HEK293 (cell line): ENCODE data around the gene WRAP53.
A peak's percentile ranks its signal among the peaks of the same experiment; 100 is the strongest.

Source experiments
- FEZF1 ChIP-seq: fragments of 450-650 bp; formaldehyde crosslinking; IDR thresholded peaks from 2 replicates; pipeline ENCODE4 v1.5.1; 2016; ENCODE audit warnings: missing biosample characterization, missing genetic modification characterization
- MZF1 ChIP-seq: fragments of 450-650 bp; formaldehyde crosslinking; IDR thresholded peaks from 2 replicates; pipeline ENCODE4 v1.5.1; 2017; ENCODE audit warnings: missing biosample characterization, missing genetic modification characterization, borderline replicate concordance
- OSR2 ChIP-seq: fragments of 450-650 bp; formaldehyde crosslinking; IDR thresholded peaks from 2 replicates; pipeline ENCODE4 v1.5.1; 2016; ENCODE audit warnings: missing biosample characterization, missing genetic modification characterization
- SALL2 ChIP-seq: fragments of 450-650 bp; formaldehyde crosslinking; IDR thresholded peaks from 2 replicates; pipeline ENCODE4 v1.5.0; 2017; ENCODE audit warnings: missing biosample characterization, mild to moderate bottlenecking, missing genetic modification characterization, borderline replicate concordance
- SCRT2 ChIP-seq: fragments of 450-650 bp; formaldehyde crosslinking; IDR thresholded peaks from 2 replicates; pipeline ENCODE4 v1.5.1; 2016; ENCODE audit warnings: missing biosample characterization, missing genetic modification characterization
- ZBTB48 ChIP-seq: fragments of 450-650 bp; formaldehyde crosslinking; IDR thresholded peaks from 2 replicates; pipeline ENCODE4 v1.5.1; 2016; ENCODE audit warnings: missing biosample characterization, missing genetic modification characterization
- ZEB2 ChIP-seq: fragments of 450-650 bp; formaldehyde crosslinking; IDR thresholded peaks from 2 replicates; pipeline ENCODE4 v1.5.1; 2016; ENCODE audit warnings: missing biosample characterization, missing genetic modification characterization
- ZNF133 ChIP-seq: fragments of 450-650 bp; formaldehyde crosslinking; IDR thresholded peaks from 2 replicates; pipeline ENCODE4 v1.5.1; 2016; ENCODE audit warnings: missing biosample characterization, missing genetic modification characterization
- ZNF175 ChIP-seq: fragments of 450-650 bp; formaldehyde crosslinking; IDR thresholded peaks from 2 replicates; pipeline ENCODE4 v1.5.1; 2016; ENCODE audit warnings: missing biosample characterization, missing genetic modification characterization
- ZNF248 ChIP-seq: fragments of 450-650 bp; formaldehyde crosslinking; IDR thresholded peaks from 2 replicates; pipeline ENCODE4 v1.5.1; 2017; ENCODE audit warnings: missing biosample characterization, missing genetic modification characterization
- ZNF292 ChIP-seq: fragments of 450-650 bp; formaldehyde crosslinking; IDR thresholded peaks from 2 replicates; pipeline ENCODE4 v1.5.1; 2016; ENCODE audit warnings: low read depth, missing biosample characterization, missing genetic modification characterization, borderline replicate concordance
- ZNF341 ChIP-seq: fragments of 450-650 bp; formaldehyde crosslinking; IDR thresholded peaks from 2 replicates; pipeline ENCODE4; 2016; ENCODE audit warnings: low read depth, missing biosample characterization, missing genetic modification characterization
- ZNF404 ChIP-seq: fragments of 450-650 bp; formaldehyde crosslinking; IDR thresholded peaks from 2 replicates; pipeline ENCODE4 v1.5.1; 2017; ENCODE audit warnings: missing biosample characterization, missing genetic modification characterization
- ZNF416 ChIP-seq: fragments of 450-650 bp; formaldehyde crosslinking; IDR thresholded peaks from 2 replicates; pipeline ENCODE4 v1.5.1; 2016; ENCODE audit warnings: missing biosample characterization, missing genetic modification characterization
- ZNF473 ChIP-seq: fragments of 450-650 bp; formaldehyde crosslinking; IDR thresholded peaks from 2 replicates; pipeline ENCODE4 v1.5.1; 2017; ENCODE audit warnings: missing biosample characterization, missing genetic modification characterization
- ZNF514 ChIP-seq: fragments of 450-650 bp; formaldehyde crosslinking; IDR thresholded peaks from 2 replicates; pipeline ENCODE4 v1.5.1; 2016; ENCODE audit warnings: missing biosample characterization, missing genetic modification characterization
- ZNF548 ChIP-seq: fragments of 450-650 bp; formaldehyde crosslinking; IDR thresholded peaks from 2 replicates; pipeline ENCODE4 v1.5.1; 2016; ENCODE audit warnings: missing biosample characterization, missing genetic modification characterization
- ZNF596 ChIP-seq: fragments of 450-650 bp; IDR thresholded peaks from 2 replicates; pipeline ENCODE4 v1.5.0; 2018; ENCODE audit warnings: missing biosample characterization, mild to moderate bottlenecking, missing genetic modification characterization, moderate library complexity
- ZNF621 ChIP-seq: fragments of 450-650 bp; formaldehyde crosslinking; IDR thresholded peaks from 2 replicates; pipeline ENCODE4 v1.5.1; 2017; ENCODE audit warnings: missing biosample characterization, missing genetic modification characterization
- ZNF629 ChIP-seq: fragments of 450-650 bp; formaldehyde crosslinking; IDR thresholded peaks from 2 replicates; pipeline ENCODE4 v1.5.1; 2017; ENCODE audit warnings: missing biosample characterization, missing genetic modification characterization
- ZNF792 ChIP-seq: fragments of 450-650 bp; formaldehyde crosslinking; IDR thresholded peaks from 2 replicates; pipeline ENCODE4 v1.5.1; 2016; ENCODE audit warnings: missing biosample characterization, missing genetic modification characterization
- TF ChIP-seq, protein P1 (sequence below): fragments of 450-650 bp; formaldehyde crosslinking; IDR thresholded peaks from 2 replicates; pipeline ENCODE4 v1.5.1; 2016; ENCODE audit warnings: missing biosample characterization, missing genetic modification characterization, borderline replicate concordance
- TF ChIP-seq, protein P2 (sequence below): fragments of 450-650 bp; formaldehyde crosslinking; IDR thresholded peaks from 2 replicates; pipeline ENCODE4 v1.5.1; 2016; ENCODE audit warnings: missing biosample characterization, missing genetic modification characterization
- TF ChIP-seq, protein P3 (sequence below): fragments of 450-650 bp; formaldehyde crosslinking; IDR thresholded peaks from 2 replicates; pipeline ENCODE4 v1.5.1; 2016; ENCODE audit warnings: missing biosample characterization, missing genetic modification characterization
- TF ChIP-seq, protein P4 (sequence below): fragments of 450-650 bp; formaldehyde crosslinking; IDR thresholded peaks from 2 replicates; pipeline ENCODE4 v1.5.0; 2017; ENCODE audit warnings: missing biosample characterization, missing genetic modification characterization, borderline replicate concordance
- TF ChIP-seq, protein P5 (sequence below): fragments of 450-650 bp; formaldehyde crosslinking; IDR thresholded peaks from 2 replicates; pipeline ENCODE4 v1.5.1; 2016; ENCODE audit warnings: missing biosample characterization, missing genetic modification characterization
- TF ChIP-seq, protein P6 (sequence below): fragments of 450-650 bp; formaldehyde crosslinking; IDR thresholded peaks from 2 replicates; pipeline ENCODE4 v1.5.1; 2016; ENCODE audit warnings: missing biosample characterization, missing genetic modification characterization
- TF ChIP-seq, protein P7 (sequence below): fragments of 450-650 bp; formaldehyde crosslinking; IDR thresholded peaks from 2 replicates; pipeline ENCODE4 v1.5.1; 2016; ENCODE audit warnings: missing biosample characterization, missing genetic modification characterization

The WRAP53 gene

DNA sequence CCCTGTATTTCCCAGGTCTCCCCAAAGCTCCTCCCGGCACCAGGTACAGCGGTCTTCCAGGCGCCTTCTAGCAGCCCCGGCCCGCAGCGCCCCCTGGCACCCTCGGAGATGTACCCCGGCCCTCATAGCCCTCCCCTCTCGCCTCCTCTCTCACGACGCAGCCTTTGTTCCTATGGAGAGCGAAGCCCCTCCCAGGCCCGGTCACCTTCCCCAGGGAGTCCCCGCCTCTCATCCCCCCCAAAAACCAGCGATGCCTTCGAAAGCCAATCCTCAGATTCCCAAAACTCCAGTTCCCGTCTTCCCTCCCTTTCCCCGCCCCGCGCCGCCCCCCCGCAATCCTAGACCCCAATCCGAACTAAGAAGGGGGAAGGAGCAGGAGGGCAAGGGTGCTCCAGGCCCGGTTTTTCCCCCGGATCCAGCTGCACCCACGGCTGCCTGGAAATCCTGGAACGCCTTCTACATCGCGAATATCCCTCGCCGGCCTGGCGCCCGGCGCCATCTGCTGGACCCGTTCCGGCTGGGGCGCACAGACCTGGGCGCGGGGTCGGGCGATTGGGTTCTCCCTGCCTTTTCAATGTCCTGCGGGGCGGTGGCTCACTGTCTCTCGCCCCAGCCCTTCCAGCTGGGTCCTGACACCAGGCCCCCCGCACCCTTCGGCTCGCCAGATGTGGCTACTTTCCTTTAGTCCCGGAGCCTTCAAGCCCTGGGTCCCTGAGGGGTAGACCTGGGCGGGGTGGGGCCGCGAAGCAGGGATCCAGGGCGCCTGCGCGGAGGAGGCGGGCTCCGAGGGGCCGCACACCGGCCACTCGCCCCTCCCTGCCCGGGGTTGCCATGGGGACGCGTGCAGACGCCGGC lies 28.9 kb downstream of the WRAP53 start, which contains the start of gene DNAH2 (continued):
- TF ChIP-seq, protein P1, sequence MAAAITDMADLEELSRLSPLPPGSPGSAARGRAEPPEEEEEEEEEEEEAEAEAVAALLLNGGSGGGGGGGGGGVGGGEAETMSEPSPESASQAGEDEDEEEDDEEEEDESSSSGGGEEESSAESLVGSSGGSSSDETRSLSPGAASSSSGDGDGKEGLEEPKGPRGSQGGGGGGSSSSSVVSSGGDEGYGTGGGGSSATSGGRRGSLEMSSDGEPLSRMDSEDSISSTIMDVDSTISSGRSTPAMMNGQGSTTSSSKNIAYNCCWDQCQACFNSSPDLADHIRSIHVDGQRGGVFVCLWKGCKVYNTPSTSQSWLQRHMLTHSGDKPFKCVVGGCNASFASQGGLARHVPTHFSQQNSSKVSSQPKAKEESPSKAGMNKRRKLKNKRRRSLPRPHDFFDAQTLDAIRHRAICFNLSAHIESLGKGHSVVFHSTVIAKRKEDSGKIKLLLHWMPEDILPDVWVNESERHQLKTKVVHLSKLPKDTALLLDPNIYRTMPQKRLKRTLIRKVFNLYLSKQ (tag by site-specific recombination), result no peak
- TF ChIP-seq SCRT2 (tag by site-specific recombination), result peak; percentile 14; the same call in 1 of the 2 replicates
- no peak for TF ChIP-seq ZNF248 (tag by site-specific recombination)
- TF ChIP-seq, protein P2, sequence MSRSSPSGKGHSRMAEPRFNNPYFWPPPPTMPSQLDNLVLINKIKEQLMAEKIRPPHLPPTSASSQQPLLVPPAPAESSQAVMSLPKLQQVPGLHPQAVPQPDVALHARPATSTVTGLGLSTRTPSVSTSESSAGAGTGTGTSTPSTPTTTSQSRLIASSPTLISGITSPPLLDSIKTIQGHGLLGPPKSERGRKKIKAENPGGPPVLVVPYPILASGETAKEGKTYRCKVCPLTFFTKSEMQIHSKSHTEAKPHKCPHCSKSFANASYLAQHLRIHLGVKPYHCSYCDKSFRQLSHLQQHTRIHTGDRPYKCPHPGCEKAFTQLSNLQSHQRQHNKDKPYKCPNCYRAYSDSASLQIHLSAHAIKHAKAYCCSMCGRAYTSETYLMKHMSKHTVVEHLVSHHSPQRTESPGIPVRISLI (tag by site-specific recombination), result no peak
- no peak for TF ChIP-seq ZNF416 (tag by site-specific recombination)
- peak; percentile 20 for TF ChIP-seq ZNF341 (tag by site-specific recombination)
- TF ChIP-seq, protein P3, sequence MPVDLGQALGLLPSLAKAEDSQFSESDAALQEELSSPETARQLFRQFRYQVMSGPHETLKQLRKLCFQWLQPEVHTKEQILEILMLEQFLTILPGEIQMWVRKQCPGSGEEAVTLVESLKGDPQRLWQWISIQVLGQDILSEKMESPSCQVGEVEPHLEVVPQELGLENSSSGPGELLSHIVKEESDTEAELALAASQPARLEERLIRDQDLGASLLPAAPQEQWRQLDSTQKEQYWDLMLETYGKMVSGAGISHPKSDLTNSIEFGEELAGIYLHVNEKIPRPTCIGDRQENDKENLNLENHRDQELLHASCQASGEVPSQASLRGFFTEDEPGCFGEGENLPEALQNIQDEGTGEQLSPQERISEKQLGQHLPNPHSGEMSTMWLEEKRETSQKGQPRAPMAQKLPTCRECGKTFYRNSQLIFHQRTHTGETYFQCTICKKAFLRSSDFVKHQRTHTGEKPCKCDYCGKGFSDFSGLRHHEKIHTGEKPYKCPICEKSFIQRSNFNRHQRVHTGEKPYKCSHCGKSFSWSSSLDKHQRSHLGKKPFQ (tag by site-specific recombination), result peak; percentile 65
- no peak for TF ChIP-seq ZNF621 (tag by site-specific recombination)
- TF ChIP-seq ZNF292 (tag by site-specific recombination), result no peak
- no peak for TF ChIP-seq ZNF548 (tag by site-specific recombination)
- TF ChIP-seq, protein P4, sequence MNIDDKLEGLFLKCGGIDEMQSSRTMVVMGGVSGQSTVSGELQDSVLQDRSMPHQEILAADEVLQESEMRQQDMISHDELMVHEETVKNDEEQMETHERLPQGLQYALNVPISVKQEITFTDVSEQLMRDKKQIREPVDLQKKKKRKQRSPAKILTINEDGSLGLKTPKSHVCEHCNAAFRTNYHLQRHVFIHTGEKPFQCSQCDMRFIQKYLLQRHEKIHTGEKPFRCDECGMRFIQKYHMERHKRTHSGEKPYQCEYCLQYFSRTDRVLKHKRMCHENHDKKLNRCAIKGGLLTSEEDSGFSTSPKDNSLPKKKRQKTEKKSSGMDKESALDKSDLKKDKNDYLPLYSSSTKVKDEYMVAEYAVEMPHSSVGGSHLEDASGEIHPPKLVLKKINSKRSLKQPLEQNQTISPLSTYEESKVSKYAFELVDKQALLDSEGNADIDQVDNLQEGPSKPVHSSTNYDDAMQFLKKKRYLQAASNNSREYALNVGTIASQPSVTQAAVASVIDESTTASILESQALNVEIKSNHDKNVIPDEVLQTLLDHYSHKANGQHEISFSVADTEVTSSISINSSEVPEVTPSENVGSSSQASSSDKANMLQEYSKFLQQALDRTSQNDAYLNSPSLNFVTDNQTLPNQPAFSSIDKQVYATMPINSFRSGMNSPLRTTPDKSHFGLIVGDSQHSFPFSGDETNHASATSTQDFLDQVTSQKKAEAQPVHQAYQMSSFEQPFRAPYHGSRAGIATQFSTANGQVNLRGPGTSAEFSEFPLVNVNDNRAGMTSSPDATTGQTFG (tag by site-specific recombination), result 0 out of 2 replicates have a peak, but pooled peaks have one; percentile 78
- TF ChIP-seq, protein P5, sequence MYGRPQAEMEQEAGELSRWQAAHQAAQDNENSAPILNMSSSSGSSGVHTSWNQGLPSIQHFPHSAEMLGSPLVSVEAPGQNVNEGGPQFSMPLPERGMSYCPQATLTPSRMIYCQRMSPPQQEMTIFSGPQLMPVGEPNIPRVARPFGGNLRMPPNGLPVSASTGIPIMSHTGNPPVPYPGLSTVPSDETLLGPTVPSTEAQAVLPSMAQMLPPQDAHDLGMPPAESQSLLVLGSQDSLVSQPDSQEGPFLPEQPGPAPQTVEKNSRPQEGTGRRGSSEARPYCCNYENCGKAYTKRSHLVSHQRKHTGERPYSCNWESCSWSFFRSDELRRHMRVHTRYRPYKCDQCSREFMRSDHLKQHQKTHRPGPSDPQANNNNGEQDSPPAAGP, result peak; percentile 97
- peak; percentile 97 for TF ChIP-seq ZBTB48 (tag by site-specific recombination)
- TF ChIP-seq, protein P6, sequence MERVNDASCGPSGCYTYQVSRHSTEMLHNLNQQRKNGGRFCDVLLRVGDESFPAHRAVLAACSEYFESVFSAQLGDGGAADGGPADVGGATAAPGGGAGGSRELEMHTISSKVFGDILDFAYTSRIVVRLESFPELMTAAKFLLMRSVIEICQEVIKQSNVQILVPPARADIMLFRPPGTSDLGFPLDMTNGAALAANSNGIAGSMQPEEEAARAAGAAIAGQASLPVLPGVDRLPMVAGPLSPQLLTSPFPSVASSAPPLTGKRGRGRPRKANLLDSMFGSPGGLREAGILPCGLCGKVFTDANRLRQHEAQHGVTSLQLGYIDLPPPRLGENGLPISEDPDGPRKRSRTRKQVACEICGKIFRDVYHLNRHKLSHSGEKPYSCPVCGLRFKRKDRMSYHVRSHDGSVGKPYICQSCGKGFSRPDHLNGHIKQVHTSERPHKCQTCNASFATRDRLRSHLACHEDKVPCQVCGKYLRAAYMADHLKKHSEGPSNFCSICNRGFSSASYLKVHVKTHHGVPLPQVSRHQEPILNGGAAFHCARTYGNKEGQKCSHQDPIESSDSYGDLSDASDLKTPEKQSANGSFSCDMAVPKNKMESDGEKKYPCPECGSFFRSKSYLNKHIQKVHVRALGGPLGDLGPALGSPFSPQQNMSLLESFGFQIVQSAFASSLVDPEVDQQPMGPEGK, result peak; percentile 92
- peak; percentile 68 for TF ChIP-seq ZNF629
- TF ChIP-seq SALL2 (tag by site-specific recombination), result peak; percentile 86; the same call in 1 of the 2 replicates
- no peak for TF ChIP-seq OSR2 (tag by site-specific recombination)
- no peak for TF ChIP-seq ZNF133 (tag by site-specific recombination)
- TF ChIP-seq MZF1, result peak; percentile 32; the same call in 1 of the 2 replicates
- TF ChIP-seq FEZF1 (tag by site-specific recombination), result peak; percentile 46; the same call in 1 of the 2 replicates
- peak; percentile 92 for TF ChIP-seq ZEB2 (tag by site-specific recombination)
- no peak for TF ChIP-seq ZNF792 (tag by site-specific recombination)
- no peak for TF ChIP-seq ZNF596 (tag by site-specific recombination)
- TF ChIP-seq ZNF473, result no peak
- TF ChIP-seq, protein P7, sequence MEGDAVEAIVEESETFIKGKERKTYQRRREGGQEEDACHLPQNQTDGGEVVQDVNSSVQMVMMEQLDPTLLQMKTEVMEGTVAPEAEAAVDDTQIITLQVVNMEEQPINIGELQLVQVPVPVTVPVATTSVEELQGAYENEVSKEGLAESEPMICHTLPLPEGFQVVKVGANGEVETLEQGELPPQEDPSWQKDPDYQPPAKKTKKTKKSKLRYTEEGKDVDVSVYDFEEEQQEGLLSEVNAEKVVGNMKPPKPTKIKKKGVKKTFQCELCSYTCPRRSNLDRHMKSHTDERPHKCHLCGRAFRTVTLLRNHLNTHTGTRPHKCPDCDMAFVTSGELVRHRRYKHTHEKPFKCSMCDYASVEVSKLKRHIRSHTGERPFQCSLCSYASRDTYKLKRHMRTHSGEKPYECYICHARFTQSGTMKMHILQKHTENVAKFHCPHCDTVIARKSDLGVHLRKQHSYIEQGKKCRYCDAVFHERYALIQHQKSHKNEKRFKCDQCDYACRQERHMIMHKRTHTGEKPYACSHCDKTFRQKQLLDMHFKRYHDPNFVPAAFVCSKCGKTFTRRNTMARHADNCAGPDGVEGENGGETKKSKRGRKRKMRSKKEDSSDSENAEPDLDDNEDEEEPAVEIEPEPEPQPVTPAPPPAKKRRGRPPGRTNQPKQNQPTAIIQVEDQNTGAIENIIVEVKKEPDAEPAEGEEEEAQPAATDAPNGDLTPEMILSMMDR (tag by site-specific recombination), result peak; percentile 96
- TF ChIP-seq ZNF175, result no peak
- no peak for TF ChIP-seq ZNF404
- no peak for TF ChIP-seq ZNF514 (tag by site-specific recombination)
